SK-N-SH (cell line): ENCODE data around the gene RPS24. TPM values are rescaled to one million over a fixed set of nuclear protein-coding genes. Genes with fewer than 3 reads are reported as not detected.

Source experiments
- CTCF ChIA-PET: fragments of 300-600, 350-600 bp; formaldehyde crosslinking; extraction: SDS; loops from one replicate; lab custom pipeline; 2021; lab: Yijun Ruan, JAX
- POLR2A ChIA-PET: fragments of 350-600 bp; sonication (Branson Sonifier 250); formaldehyde crosslinking; extraction: SDS; loops from one replicate; lab custom pipeline; 2020; ENCODE audit warnings: antibody characterized with exemption, inconsistent platforms; lab: Yijun Ruan, JAX
- DNase-seq: peaks from one replicate; pipeline ENCODE4 v3.0.0; 2012
- H2AFZ ChIP-seq: fragments of 200-600 bp; sonication (generic); 2 replicates; pipeline ENCODE4 v1.8.1; 2016; ENCODE audit warnings: antibody characterized with exemption, mild to moderate bottlenecking, low read depth
- H3F3A ChIP-seq: fragments of 200-600 bp; sonication (generic); replicated peaks from 2 replicates; pipeline ENCODE3; 2016; ENCODE audit warnings: antibody characterized with exemption, mild to moderate bottlenecking; ENCODE audit not compliant: insufficient read depth
- H3K27ac ChIP-seq, 2 experiments: fragments of 200-500 bp in 1 of 2; fragments of 200-600 bp in 1 of 2; sonication (Bioruptor generic) in 1 of 2; sonication (generic), shearing (Covaris generic) in 1 of 2; 2 replicates each; pipeline versions ENCODE4 v1.5.1 to v1.6.1; 2014 to 2016; ENCODE audit warnings: low read depth in 2 of 2, inconsistent platforms in 1 of 2, low read length in 1 of 2, mild to moderate bottlenecking in 1 of 2, mixed read lengths in 1 of 2
- H3K27me3 ChIP-seq: fragments of 200-600 bp; sonication (generic), shearing (Covaris generic); 2 replicates; pipeline ENCODE4 v1.6.1; 2016; ENCODE audit warnings: mixed run types; ENCODE audit not compliant: insufficient read depth
- H3K36me3 ChIP-seq, 2 experiments: fragments of 200-500 bp in 1 of 2; fragments of 200-600 bp in 1 of 2; sonication (Bioruptor generic) in 1 of 2; sonication (generic) in 1 of 2; replicated peaks in 1 of 2; 2 replicates each; pipeline versions ENCODE3 to v1.5.1; 2014 to 2016; ENCODE audit warnings: low read length in 1 of 2, mild to moderate bottlenecking in 1 of 2; ENCODE audit not compliant: insufficient read depth in 2 of 2, control insufficient read depth in 1 of 2
- H3K4me1 ChIP-seq, 2 experiments: fragments of 200-500 bp in 1 of 2; fragments of 200-600 bp in 1 of 2; sonication (Bioruptor generic) in 1 of 2; sonication (generic), shearing (Covaris generic) in 1 of 2; 2 replicates each; pipeline versions ENCODE4 v1.5.1 to v1.6.1; 2014 to 2016; ENCODE audit warnings: low read depth in 1 of 2, low read length in 1 of 2, mixed run types in 1 of 2; ENCODE audit not compliant: insufficient read depth in 2 of 2, control insufficient read depth in 1 of 2
- H3K4me2 ChIP-seq: fragments of 200-600 bp; sonication (generic), shearing (Covaris generic); 2 replicates; pipeline ENCODE4 v1.6.1; 2017; ENCODE audit warnings: mixed run types
- H3K4me3 ChIP-seq, 2 experiments: fragments of 200-500 bp in 1 of 2; fragments of 200-600 bp in 1 of 2; sonication (Bioruptor generic) in 1 of 2; sonication (generic), shearing (Covaris generic) in 1 of 2; 2 replicates each; pipeline versions ENCODE4 v1.5.1 to v1.8.1; 2014 to 2016; ENCODE audit warnings: low read depth in 2 of 2, inconsistent platforms in 1 of 2, low read length in 1 of 2, mild to moderate bottlenecking in 1 of 2, mixed read lengths in 1 of 2, moderate library complexity in 1 of 2
- H3K79me2 ChIP-seq: fragments of 200-600 bp; sonication (generic); 2 replicates; pipeline ENCODE4 v1.8.1; 2017; ENCODE audit warnings: mild to moderate bottlenecking; ENCODE audit not compliant: insufficient read depth
- H3K9ac ChIP-seq: fragments of 200-600 bp; sonication (generic); 2 replicates; pipeline ENCODE4 v1.6.1; 2017; ENCODE audit warnings: mixed run types
- H3K9me2 ChIP-seq: fragments of 200-600 bp; sonication (generic); 2 replicates; pipeline ENCODE4 v1.6.1; 2017; ENCODE audit warnings: mixed run types
- H3K9me3 ChIP-seq: fragments of 200-600 bp; sonication (generic); 2 replicates; pipeline ENCODE4 v1.6.1; 2017; ENCODE audit warnings: mixed run types, mild to moderate bottlenecking, moderate library complexity
- H4K20me1 ChIP-seq: fragments of 200-600 bp; sonication (generic); 2 replicates; pipeline ENCODE4 v1.6.1; 2017; ENCODE audit warnings: mild to moderate bottlenecking, mixed run types; ENCODE audit not compliant: insufficient read depth
- ELF1 ChIP-seq: IDR thresholded peaks from 2 replicates; pipeline ENCODE4 v1.4.0; 2012
- FOXJ3 ChIP-seq: sonication (generic); formaldehyde crosslinking; IDR thresholded peaks from 2 replicates; pipeline ENCODE4 v1.5.1; 2020; ENCODE audit warnings: mild to moderate bottlenecking, missing genetic modification reagents
- GATA2 ChIP-seq: sonication (generic); formaldehyde crosslinking; IDR thresholded peaks from 2 replicates; pipeline ENCODE4 v1.5.0; 2020; ENCODE audit warnings: mild to moderate bottlenecking, missing genetic modification reagents
- JUND ChIP-seq: IDR thresholded peaks from 2 replicates; pipeline ENCODE4 v1.4.0; 2012
- MEF2A ChIP-seq: IDR thresholded peaks from 2 replicates; pipeline ENCODE4 v1.4.0; 2012; ENCODE audit warnings: low read depth, borderline replicate concordance
- MXI1 ChIP-seq: IDR thresholded peaks from 2 replicates; pipeline ENCODE4 v1.6.1; 2012; ENCODE audit warnings: mild to moderate bottlenecking, low read depth, low read length, improper control_type of control experiment
- NFIC ChIP-seq: IDR thresholded peaks from 2 replicates; pipeline ENCODE4 v1.4.0; 2012; ENCODE audit warnings: borderline replicate concordance
- POLR2AphosphoS5 ChIP-seq: IDR thresholded peaks from 2 replicates; pipeline ENCODE4 v1.6.1; 2012; ENCODE audit warnings: low read depth, low read length
- RAD21 ChIP-seq: IDR thresholded peaks from 2 replicates; pipeline ENCODE4 v1.6.1; 2012; ENCODE audit warnings: mild to moderate bottlenecking, low read length
- SIN3A ChIP-seq: IDR thresholded peaks from 2 replicates; pipeline ENCODE4 v1.6.1; 2012; ENCODE audit warnings: low read depth, mild to moderate bottlenecking, low read length, moderate library complexity, borderline replicate concordance
- TAF1 ChIP-seq: IDR thresholded peaks from 2 replicates; pipeline ENCODE4 v1.6.1; 2012; ENCODE audit warnings: low read depth, mild to moderate bottlenecking, low read length, moderate library complexity, borderline replicate concordance
- TCF12 ChIP-seq: IDR thresholded peaks from 2 replicates; pipeline ENCODE4 v1.4.0; 2012
- TEAD4 ChIP-seq: IDR thresholded peaks from 2 replicates; pipeline ENCODE4 v1.4.0; 2012; ENCODE audit warnings: mild to moderate bottlenecking, borderline replicate concordance; ENCODE audit not compliant: insufficient read depth
- WGBS: methylation state at CpG from one replicate; pipeline ENCODE4 v1.1.6; 2017; ENCODE audit warnings: low lambda C conversion rate; 5-methylcytosine and 5-hydroxymethylcytosine counted together
- polyA plus RNA-seq, 3 experiments: library from polyadenylated mRNA; depleted of rRNA; stranded (reverse); fragments of >200 nt; gene quantifications; 2 replicates each; pipeline ENCODE4 v1.2.3, GENCODE V29; 2012
- TF ChIP-seq, protein P1 (sequence below): IDR thresholded peaks from 2 replicates; pipeline ENCODE4 v1.6.1; 2012; ENCODE audit warnings: mild to moderate bottlenecking, low read depth, low read length, moderate library complexity

RPS24 gene
- polyA plus RNA-seq, 1 of the 3 experiments (the other 2 are of a cell fraction) = 3,806 TPM

GRCh38 chr10:77987671-77988255, 45.9 kb upstream of the RPS24 start:
- CTCF ChIA-PET = interaction anchor here (1.2 kb wide), 1 partner anchor 141 kb away, joined by 6 read pairs; no protein-coding TSS in a partner anchor
- POLR2A ChIA-PET = no interaction called here
- H2AFZ ChIP-seq = no peak overlapping the region
- no peak for DNase-seq
- H3K27ac ChIP-seq = no peak overlapping the region
- no peak overlapping the region for H3K4me3 ChIP-seq
- H3K9ac ChIP-seq = no peak overlapping the region
- H3K4me2 ChIP-seq = no peak overlapping the region
- H3K79me2 ChIP-seq = no peaks in the 10 kb centered on the region; the same call in 1 of the 2 replicates
- H3K27me3 ChIP-seq = no peaks in the 10 kb centered on the region
- peaks cover 71% of the 10 kb centered on the region in 2 experiments for H3K36me3 ChIP-seq
- no peaks in the 10 kb centered on the region for H3K9me2 ChIP-seq
- peaks cover 19 to 25% of the 10 kb centered on the region in 2 experiments; a peak in 3 of 4 replicates for H3K4me1 ChIP-seq
- H3F3A ChIP-seq = peaks cover 28% of the 10 kb centered on the region
- no peak for TF ChIP-seq JUND
- H3K9me3 ChIP-seq = no peaks in the 10 kb centered on the region
- 98% methylated on average over 5 of the region's 7 CpGs for WGBS
- H4K20me1 ChIP-seq = no peaks in the 10 kb centered on the region

DNA sequence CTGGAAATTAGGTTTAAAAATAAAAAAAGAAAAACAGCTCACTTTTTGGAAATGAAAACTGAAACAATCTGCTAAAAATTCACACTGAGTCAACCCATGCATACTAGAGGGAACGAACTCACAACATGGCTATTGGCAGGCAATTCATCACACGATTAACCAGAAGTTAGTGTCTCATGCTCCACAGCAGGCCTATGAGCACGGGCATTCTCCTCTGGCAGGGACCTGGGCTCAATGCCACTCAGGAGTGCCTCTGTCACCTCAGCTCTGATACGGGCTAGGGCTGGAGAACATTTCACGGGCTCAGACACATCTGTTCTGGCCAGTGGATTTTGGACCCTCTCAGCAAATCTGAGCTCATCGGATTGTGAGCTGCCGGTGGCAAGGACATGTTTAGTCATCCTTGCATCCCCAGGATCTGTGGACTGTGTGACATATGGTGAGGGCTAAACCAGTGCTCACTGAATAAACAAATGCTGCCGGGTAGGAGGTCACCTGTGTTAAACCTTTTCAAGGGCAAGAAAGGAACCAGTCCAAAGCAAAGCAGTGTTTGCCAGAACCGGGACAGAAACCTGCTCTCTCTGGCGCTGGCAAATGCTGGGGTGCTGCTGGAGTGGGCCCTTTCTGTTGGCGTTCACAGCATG, 44.5 kb upstream of the RPS24 start:
- H3K36me3 ChIP-seq = peaks cover 76 to 81% of the 10 kb centered on the region in 2 experiments
- DNase-seq = no peak
- peaks cover 14% of the 10 kb centered on the region for H3F3A ChIP-seq
- H2AFZ ChIP-seq = no peak overlapping the region
- H4K20me1 ChIP-seq = no peaks in the 10 kb centered on the region
- H3K9ac ChIP-seq = no peak overlapping the region
- no peaks in the 10 kb centered on the region for H3K9me2 ChIP-seq
- peaks cover 8 to 10% of the 10 kb centered on the region in 2 experiments; a peak in 2 of 4 replicates for H3K4me1 ChIP-seq
- H3K27ac ChIP-seq = no peak overlapping the region
- WGBS = 84% methylated on average over 11 of the region's 11 CpGs
- no peaks in the 10 kb centered on the region; the same call in 1 of the 2 replicates for H3K79me2 ChIP-seq
- POLR2A ChIA-PET = no interaction called here
- TF ChIP-seq POLR2AphosphoS5 = no peak
- TF ChIP-seq NFIC = no peak
- TF ChIP-seq RAD21 = no peak
- no peak for TF ChIP-seq TEAD4
- no peak for TF ChIP-seq MEF2A
- no peak for TF ChIP-seq MXI1
- TF ChIP-seq, protein P1, sequence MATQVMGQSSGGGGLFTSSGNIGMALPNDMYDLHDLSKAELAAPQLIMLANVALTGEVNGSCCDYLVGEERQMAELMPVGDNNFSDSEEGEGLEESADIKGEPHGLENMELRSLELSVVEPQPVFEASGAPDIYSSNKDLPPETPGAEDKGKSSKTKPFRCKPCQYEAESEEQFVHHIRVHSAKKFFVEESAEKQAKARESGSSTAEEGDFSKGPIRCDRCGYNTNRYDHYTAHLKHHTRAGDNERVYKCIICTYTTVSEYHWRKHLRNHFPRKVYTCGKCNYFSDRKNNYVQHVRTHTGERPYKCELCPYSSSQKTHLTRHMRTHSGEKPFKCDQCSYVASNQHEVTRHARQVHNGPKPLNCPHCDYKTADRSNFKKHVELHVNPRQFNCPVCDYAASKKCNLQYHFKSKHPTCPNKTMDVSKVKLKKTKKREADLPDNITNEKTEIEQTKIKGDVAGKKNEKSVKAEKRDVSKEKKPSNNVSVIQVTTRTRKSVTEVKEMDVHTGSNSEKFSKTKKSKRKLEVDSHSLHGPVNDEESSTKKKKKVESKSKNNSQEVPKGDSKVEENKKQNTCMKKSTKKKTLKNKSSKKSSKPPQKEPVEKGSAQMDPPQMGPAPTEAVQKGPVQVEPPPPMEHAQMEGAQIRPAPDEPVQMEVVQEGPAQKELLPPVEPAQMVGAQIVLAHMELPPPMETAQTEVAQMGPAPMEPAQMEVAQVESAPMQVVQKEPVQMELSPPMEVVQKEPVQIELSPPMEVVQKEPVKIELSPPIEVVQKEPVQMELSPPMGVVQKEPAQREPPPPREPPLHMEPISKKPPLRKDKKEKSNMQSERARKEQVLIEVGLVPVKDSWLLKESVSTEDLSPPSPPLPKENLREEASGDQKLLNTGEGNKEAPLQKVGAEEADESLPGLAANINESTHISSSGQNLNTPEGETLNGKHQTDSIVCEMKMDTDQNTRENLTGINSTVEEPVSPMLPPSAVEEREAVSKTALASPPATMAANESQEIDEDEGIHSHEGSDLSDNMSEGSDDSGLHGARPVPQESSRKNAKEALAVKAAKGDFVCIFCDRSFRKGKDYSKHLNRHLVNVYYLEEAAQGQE = no peak
- no peak for TF ChIP-seq GATA2 (CRISPR knock-in tag)
- TF ChIP-seq SIN3A = no peak
- TF ChIP-seq TCF12 = no peak
- TF ChIP-seq FOXJ3 (CRISPR knock-in tag) = no peak
- no peak for TF ChIP-seq TAF1
- no peak for TF ChIP-seq ELF1
- TF ChIP-seq, all 33 proteins: peak for 0
- Histone ChIP-seq H3K27me3 (no peaks in the 10 kb centered on the region), H3K4me2 (no peak overlapping the region), H3K4me3 (no peak overlapping the region), H3K9me3 (no peaks in the 10 kb centered on the region)
- CTCF ChIA-PET = no interaction called here
